ENCODE results near the gene SPRTN.
A peak's percentile ranks its signal among the peaks of the same experiment; 100 is the strongest.

SPRTN gene

GRCh38 chr1:231338270-231339128 is at the start of gene SPRTN:
SPRTN (plus strand) TSS chr1:231338293; CDS start chr1:231338384, 91 bp downstream.
- DNase-seq (ENCODE audit: low read depth) = peak; percentile 38

- no peak for DNase-seq (ENCODE audit: low read depth)
These were observed 42.2 kb upstream of the SPRTN start for GRCh38 chr1:231295938-231296337.

GRCh38 chr1:231301990-231302389 is 36.1 kb upstream of the SPRTN start:
- DNase-seq (ENCODE audit: low read depth) = no peak

- DNase-seq (ENCODE audit: low read depth) = no peak
These were observed 27.6 kb upstream of the SPRTN start for GRCh38 chr1:231310391-231310934.

- DNase-seq (ENCODE audit: low read depth) = no peak
These were observed 26.2 kb upstream of the SPRTN start for GRCh38 chr1:231311720-231312431.

GRCh38 chr1:231312432-231312788 is 25.7 kb upstream of the SPRTN start:
- no peak for DNase-seq (ENCODE audit: low read depth)

GRCh38 chr1:231313661-231314060 is 24.4 kb upstream of the SPRTN start:
- DNase-seq (ENCODE audit: low read depth) = no peak

- DNase-seq (ENCODE audit: low read depth) = peak; percentile 63
These were observed 22.2 kb upstream of the SPRTN start for GRCh38 chr1:231315887-231316286.

GRCh38 chr1:231317306-231318014 is 20.6 kb upstream of the SPRTN start:
- DNase-seq (ENCODE audit: low read depth) = no peak

- DNase-seq (ENCODE audit: low read depth) = no peak
These were observed 20.1 kb upstream of the SPRTN start for GRCh38 chr1:231318015-231318355.

GRCh38 chr1:231318568-231318967 is 19.5 kb upstream of the SPRTN start:
- DNase-seq (ENCODE audit: low read depth) = no peak

- no peak for DNase-seq (ENCODE audit: low read depth)
These were observed 19.0 kb upstream of the SPRTN start for GRCh38 chr1:231319080-231319479.

GRCh38 chr1:231322880-231323530 is 15.1 kb upstream of the SPRTN start:
- DNase-seq (ENCODE audit: low read depth) = no peak

- no peak for DNase-seq (ENCODE audit: low read depth)
These were observed 13.4 kb upstream of the SPRTN start for GRCh38 chr1:231324660-231325059.

- DNase-seq (ENCODE audit: low read depth) = no peak
These were observed 11.8 kb upstream of the SPRTN start for GRCh38 chr1:231326248-231326647.

GRCh38 chr1:231327617-231328016 is 10.5 kb upstream of the SPRTN start:
- no peak for DNase-seq (ENCODE audit: low read depth)

- no peak for DNase-seq (ENCODE audit: low read depth)
These were observed 8.6 kb upstream of the SPRTN start for GRCh38 chr1:231329483-231329882.

- no peak for DNase-seq (ENCODE audit: low read depth)
These were observed 5.3 kb upstream of the SPRTN start for GRCh38 chr1:231332761-231333160.

- no peak for DNase-seq (ENCODE audit: low read depth)
These were observed 3.9 kb upstream of the SPRTN start for GRCh38 chr1:231334079-231334666.

GRCh38 chr1:231334952-231335351 is 3.1 kb upstream of the SPRTN start:
- DNase-seq (ENCODE audit: low read depth) = no peak
